GM12878 (cell line): ENCODE results near the gene VWA3B. TPM values are rescaled to one million over a fixed set of nuclear protein-coding genes. Genes with fewer than 3 reads are reported as not detected.

ENCODE experiments used
- ATAC-seq: fragments of 200-7000 bp; cut with Tn5 transposase; 3 replicates; pipeline ENCODE4 v1.9.1; 2020; ENCODE audit warnings: mild to moderate bottlenecking, moderate library complexity
- BruUV-seq: library from RNA; stranded (reverse); fragments of 400-500 nt; replicated peaks from 2 replicates; lab custom pipeline; 2021; lab: Mats Ljungman, UMichigan
- CTCF ChIA-PET: fragments of 300-600 bp; sonication (Branson Sonifier 250); formaldehyde crosslinking; extraction: SDS; loops from one replicate; lab custom pipeline; 2021; ENCODE audit warnings: inconsistent platforms; lab: Yijun Ruan, JAX
- POLR2A ChIA-PET: fragments of 350-600 bp; formaldehyde crosslinking; extraction: SDS; loops from one replicate; lab custom pipeline; 2021; ENCODE audit warnings: inconsistent platforms; lab: Charles Lee
- RAD21 ChIA-PET: fragments of 300-600 bp; sonication (Branson Sonifier 250); formaldehyde crosslinking; loops from one replicate; lab custom pipeline; 2023; ENCODE audit warnings: antibody characterized with exemption; ENCODE audit not compliant: unreplicated experiment; lab: Charles Lee
- SMC1A ChIA-PET: fragments of 300-600 bp; sonication (Branson Sonifier 250); formaldehyde crosslinking; loops from one replicate; lab custom pipeline; 2023; ENCODE audit not compliant: unreplicated experiment, uncharacterized antibody; lab: Charles Lee
- DNase-seq: peaks from one replicate; pipeline ENCODE4 v3.0.0-alpha.2; 2011; ENCODE audit warnings: low read depth, low spot score
- FAIRE-seq: peaks from 3 replicates; lab custom pipeline; 2011; peaks lifted over from hg19 to GRCh38; lab: Jason Lieb, UNC
- H2AFZ ChIP-seq: 2 replicates; pipeline ENCODE4 v1.6.0; 2011; ENCODE audit warnings: low read depth, low read length, control low read depth; ENCODE audit not compliant: control insufficient read depth
- H3K27ac ChIP-seq: 2 replicates; pipeline ENCODE4 v1.5.1; 2011; ENCODE audit warnings: control low read depth; ENCODE audit not compliant: control insufficient read depth, insufficient read depth
- H3K27me3 ChIP-seq, 2 experiments: replicated peaks in 1 of 2; 2 replicates each; pipeline versions ENCODE4 v1.6.0 to v1.6.1; 2011; ENCODE audit warnings: low read length in 1 of 2; ENCODE audit not compliant: control insufficient read depth in 2 of 2, insufficient read depth in 2 of 2
- H3K36me3 ChIP-seq, 2 experiments: 2 replicates each; pipeline ENCODE4 v1.5.1; 2011; ENCODE audit warnings: low read length in 1 of 2; ENCODE audit not compliant: control insufficient read depth in 2 of 2, insufficient read depth in 2 of 2
- H3K4me1 ChIP-seq: 2 replicates; pipeline ENCODE4 v1.6.1; 2011; ENCODE audit warnings: mild to moderate bottlenecking, low read length, moderate library complexity, mixed read lengths; ENCODE audit not compliant: control insufficient read depth, insufficient read depth
- H3K4me2 ChIP-seq: 2 replicates; pipeline ENCODE4 v1.6.0; 2011; ENCODE audit warnings: control low read depth; ENCODE audit not compliant: control insufficient read depth, insufficient read depth
- H3K4me3 ChIP-seq: fragments of 200-600 bp; sonication (generic); 2 replicates; pipeline ENCODE4 v1.5.1; 2016
- H3K79me2 ChIP-seq: 2 replicates; pipeline ENCODE4 v1.6.0; 2011; ENCODE audit warnings: low read length; ENCODE audit not compliant: control insufficient read depth, insufficient read depth
- H3K9ac ChIP-seq: 2 replicates; pipeline ENCODE4 v1.8.0; 2011; ENCODE audit warnings: low read length, control low read depth, mixed read lengths; ENCODE audit not compliant: control insufficient read depth, insufficient read depth
- H3K9me3 ChIP-seq: replicated peaks from 3 replicates; pipeline ENCODE4 v1.5.1; 2011; ENCODE audit warnings: mild to moderate bottlenecking, low read length; ENCODE audit not compliant: control insufficient read depth, insufficient read depth
- H4K20me1 ChIP-seq: 2 replicates; pipeline ENCODE4 v1.6.0; 2011; ENCODE audit not compliant: control insufficient read depth, insufficient read depth
- ATF3 ChIP-seq: IDR thresholded peaks from 2 replicates; pipeline ENCODE4 v1.6.1; 2011; ENCODE audit warnings: low read depth, mild to moderate bottlenecking, low read length, moderate library complexity, borderline replicate concordance; ENCODE audit errors: extremely low read depth
- CBX5 ChIP-seq: sonication (generic); IDR thresholded peaks from 2 replicates; pipeline ENCODE4 v1.6.1; 2016; ENCODE audit warnings: low read depth, moderate library complexity, mild to moderate bottlenecking, inconsistent platforms
- CHD1 ChIP-seq: IDR thresholded peaks from 2 replicates; pipeline ENCODE4 v1.6.1; 2012; ENCODE audit warnings: low read depth, low read length, improper control_type of control experiment
- CREM ChIP-seq: IDR thresholded peaks from 2 replicates; pipeline ENCODE4 v1.6.1; 2014; ENCODE audit warnings: antibody characterized with exemption, low read depth
- EP300 ChIP-seq, 2 experiments: fragments of 150-350 bp in 1 of 2; IDR thresholded peaks; 2 replicates each; pipeline ENCODE4 v1.6.1; 2011 to 2012; ENCODE audit warnings: low read depth in 2 of 2, low read length in 2 of 2, borderline replicate concordance in 1 of 2, improper control_type of control experiment in 1 of 2, inconsistent platforms in 1 of 2; ENCODE audit not compliant: control insufficient read depth in 1 of 2
- FOXM1 ChIP-seq: IDR thresholded peaks from 2 replicates; pipeline ENCODE4 v1.6.1; 2012; ENCODE audit warnings: low read depth, mild to moderate bottlenecking, inconsistent platforms, low read length, moderate library complexity
- JUNB ChIP-seq: IDR thresholded peaks from 2 replicates; pipeline ENCODE4 v1.6.1; 2016; ENCODE audit warnings: antibody characterized with exemption, mild to moderate bottlenecking
- NFIC ChIP-seq: IDR thresholded peaks from 2 replicates; pipeline ENCODE4 v1.6.1; 2012; ENCODE audit warnings: low read depth, mild to moderate bottlenecking, inconsistent platforms, low read length, moderate library complexity
- NR2C2 ChIP-seq: IDR thresholded peaks from 2 replicates; pipeline ENCODE4 v1.6.1; 2011; ENCODE audit warnings: borderline replicate concordance, low read depth; ENCODE audit not compliant: control insufficient read depth, insufficient read length
- RAD51 ChIP-seq: fragments of 450-650 bp; IDR thresholded peaks from 2 replicates; pipeline ENCODE4 v1.6.1; 2016; ENCODE audit warnings: moderate library complexity, mild to moderate bottlenecking, inconsistent platforms
- RBBP5 ChIP-seq: fragments of 200-600 bp; sonication (generic); conservative IDR thresholded peaks from 2 replicates; pipeline ENCODE4 v1.6.1; 2016
- SP1 ChIP-seq: IDR thresholded peaks from one replicate; pipeline ENCODE4 v1.6.1; 2011; ENCODE audit warnings: low read depth, low read length
- STAT3 ChIP-seq: IDR thresholded peaks from 2 replicates; pipeline ENCODE4 v1.6.1; 2011; ENCODE audit warnings: low read depth, low read length, improper control_type of control experiment
- SUZ12 ChIP-seq: fragments of 200-600 bp; sonication (generic); IDR thresholded peaks from one replicate; pipeline ENCODE4 v1.6.1; 2018; ENCODE audit warnings: antibody characterized with exemption, mild to moderate bottlenecking; ENCODE audit not compliant: unreplicated experiment
- USF1 ChIP-seq: IDR thresholded peaks from 2 replicates; pipeline ENCODE4 v1.6.1; 2011; ENCODE audit warnings: borderline replicate concordance, low read depth, mild to moderate bottlenecking, moderate library complexity, mixed read lengths, low read length; ENCODE audit not compliant: insufficient read depth; ENCODE audit errors: extremely low read length
- YBX1 ChIP-seq: fragments of 450-650 bp; IDR thresholded peaks from 2 replicates; pipeline ENCODE4 v1.6.1; 2016; ENCODE audit warnings: antibody characterized with exemption
- ZBTB33 ChIP-seq: fragments of 450-650 bp; IDR thresholded peaks from 2 replicates; pipeline ENCODE4 v1.6.1; 2017; ENCODE audit warnings: mild to moderate bottlenecking
- ZNF687 ChIP-seq: fragments of 450-650 bp; IDR thresholded peaks from 2 replicates; pipeline ENCODE4 v1.6.1; 2017; ENCODE audit warnings: mild to moderate bottlenecking, moderate library complexity
- WGBS: methylation state at CpG from one replicate; pipeline ENCODE4 v1.1.6; 2016; ENCODE audit warnings: low lambda C conversion rate; ENCODE audit not compliant: insufficient replicate concordance, insufficient coverage; ENCODE audit errors: missing lambda C conversion rate; 5-methylcytosine and 5-hydroxymethylcytosine counted together
- in situ Hi-C: fragments of 300-500 bp; cut with MboI; formaldehyde crosslinking; loops from 9 replicates; pipeline ENCODE4 v1.14.3; 2018; ENCODE audit warnings: mixed read lengths
- intact Hi-C: fragments of 100-400 bp; cut with micrococcal nuclease; formaldehyde crosslinking; loops from one replicate; pipeline ENCODE4 v1.14.2; 2022; ENCODE audit not compliant: unreplicated experiment
- polyA plus RNA-seq, 11 experiments: library from polyadenylated mRNA; depleted of rRNA in 4 of 11; unstranded in 6 of 11; stranded (reverse) in 5 of 11; fragments of >200 nt; fragmentation: Nextera tagmentation in 4 of 11; fragmentation: Illumina TruSeq in 1 of 11; extraction: Ambion mirVana in 4 of 11; extraction: Trizol in 1 of 11; gene quantifications; 1 replicate in 1 of 11; 2 replicates in 10 of 11; pipeline versions ENCODE4 v1.2.1 to v1.2.3, GENCODE V29; 2011 to 2016; ENCODE audit warnings: inconsistent platforms in 2 of 11, missing spikeins in 2 of 11, low read depth in 1 of 11
- total RNA-seq, 4 experiments: library from RNA; depleted of rRNA in 3 of 4; stranded (reverse); fragments of >200 nt in 3 of 4; fragmentation: Illumina TruSeq in 1 of 4; extraction: Trizol in 1 of 4; gene quantifications; 2 replicates each; pipeline versions ENCODE4 v1.2.1 to v1.2.3, GENCODE V29; 2013 to 2021

Gene VWA3B
- total and polyA plus RNA-seq, 10 of the 15 experiments (the other 5 are each of a cell fraction or from before 2014, with no cell fraction given) = 0.04 to 0.86 (median 0.19) TPM; not detected in 4

GRCh38 chr2:98156304-98156703, 69.3 kb downstream of the VWA3B start:
- H2AFZ ChIP-seq = no peak overlapping the region
- POLR2A ChIA-PET = interaction anchor here (0.7 kb wide), 1 partner anchor 83 kb away, joined by 5 read pairs; no protein-coding TSS in a partner anchor
- H3K27me3 ChIP-seq = no peaks in the 10 kb centered on the region; a peak in 1 of 4 replicates
- H3K27ac ChIP-seq = no peak overlapping the region
- BruUV-seq = no TSS peak
- no peaks in the 10 kb centered on the region for H3K79me2 ChIP-seq
- no peak overlapping the region for H3K4me3 ChIP-seq
- H3K4me1 ChIP-seq = no peaks in the 10 kb centered on the region
- 82% methylated on average over 7 of the region's 7 CpGs for WGBS
- no peak overlapping the region for H3K4me2 ChIP-seq
- no peak overlapping the region for H3K9ac ChIP-seq
- no peaks in the 10 kb centered on the region for H3K36me3 ChIP-seq
- FAIRE-seq = no peak
- no peaks in the 10 kb centered on the region for H4K20me1 ChIP-seq
- intact Hi-C loops (loop anchor here (2.0 kb wide), 1 partner anchor 350 kb away; no protein-coding TSS in a partner anchor), in situ Hi-C loops (loop anchor here (25.0 kb wide), 1 partner anchor 344 kb away; no protein-coding TSS in a partner anchor)
- ATAC-seq = no peak
- H3K9me3 ChIP-seq = no peaks in the 10 kb centered on the region
- no peak for DNase-seq
- RAD21 ChIA-PET = interaction anchor here (1.8 to 2.0 kb wide), 2 partner anchors 286 to 349 kb away, joined by 5 to 6 read pairs; no protein-coding TSS in a partner anchor
- CTCF ChIA-PET = interaction anchor here (0.9 to 1.3 kb wide), 3 partner anchors 140 to 349 kb away, joined by 3 to 7 read pairs (median 3); no protein-coding TSS in a partner anchor
- SMC1A ChIA-PET = interaction anchor here (0.7 to 1.6 kb wide), 2 partner anchors 159 to 346 kb away, joined by 3 to 7 read pairs; no protein-coding TSS in a partner anchor
- TF ChIP-seq RBBP5 = no peak
- no peak for TF ChIP-seq CREM
- TF ChIP-seq ZNF687 = no peak
- no peak for TF ChIP-seq YBX1
- no peak for TF ChIP-seq RAD51
- TF ChIP-seq CBX5 = no peak
- TF ChIP-seq USF1 = no peak
- TF ChIP-seq ZBTB33 = no peak
- no peak for TF ChIP-seq STAT3
- TF ChIP-seq SP1 = no peak
- no peak for TF ChIP-seq NFIC
- no peak for TF ChIP-seq CHD1
- TF ChIP-seq SUZ12 = no peak
- TF ChIP-seq NR2C2 = no peak
- TF ChIP-seq EP300 (IDR thresholded peaks at IDR 0.05; ENCODE audit: borderline replicate concordance in 1 of 2, control insufficient read depth in 1 of 2, low read depth in 2 of 2, low read length in 2 of 2) = no peak
- no peak for TF ChIP-seq ATF3
- no peak for TF ChIP-seq FOXM1
- TF ChIP-seq JUNB = no peak
